ENCODE measurements around the gene RAPGEF1.
"Not testable (repeated sequence)": the region's sequence is repeated elsewhere in the genome, so short reads cannot be mapped to it uniquely, and the experiment has no call there.

DNA sequence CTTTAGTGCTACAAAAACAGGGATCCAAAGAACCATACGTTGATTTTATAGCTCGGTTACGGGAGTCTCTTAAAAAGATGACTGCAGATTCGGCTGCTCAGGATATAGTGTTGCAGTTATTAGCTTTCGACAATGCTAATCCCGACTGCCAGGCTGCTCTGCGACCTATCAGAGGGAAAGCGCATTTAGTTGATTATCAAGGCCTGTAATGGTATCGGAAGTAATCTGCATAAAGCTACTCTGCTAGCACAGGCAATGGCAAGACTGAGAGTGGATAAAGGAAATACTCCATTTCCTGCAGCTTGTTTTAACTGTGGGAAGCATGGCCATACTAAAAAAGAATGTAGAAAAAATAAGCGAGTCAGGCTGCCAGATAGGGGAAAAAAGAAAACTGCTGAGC lies 58.0 kb downstream of the RAPGEF1 start:
- TF ChIP-seq, protein P1, sequence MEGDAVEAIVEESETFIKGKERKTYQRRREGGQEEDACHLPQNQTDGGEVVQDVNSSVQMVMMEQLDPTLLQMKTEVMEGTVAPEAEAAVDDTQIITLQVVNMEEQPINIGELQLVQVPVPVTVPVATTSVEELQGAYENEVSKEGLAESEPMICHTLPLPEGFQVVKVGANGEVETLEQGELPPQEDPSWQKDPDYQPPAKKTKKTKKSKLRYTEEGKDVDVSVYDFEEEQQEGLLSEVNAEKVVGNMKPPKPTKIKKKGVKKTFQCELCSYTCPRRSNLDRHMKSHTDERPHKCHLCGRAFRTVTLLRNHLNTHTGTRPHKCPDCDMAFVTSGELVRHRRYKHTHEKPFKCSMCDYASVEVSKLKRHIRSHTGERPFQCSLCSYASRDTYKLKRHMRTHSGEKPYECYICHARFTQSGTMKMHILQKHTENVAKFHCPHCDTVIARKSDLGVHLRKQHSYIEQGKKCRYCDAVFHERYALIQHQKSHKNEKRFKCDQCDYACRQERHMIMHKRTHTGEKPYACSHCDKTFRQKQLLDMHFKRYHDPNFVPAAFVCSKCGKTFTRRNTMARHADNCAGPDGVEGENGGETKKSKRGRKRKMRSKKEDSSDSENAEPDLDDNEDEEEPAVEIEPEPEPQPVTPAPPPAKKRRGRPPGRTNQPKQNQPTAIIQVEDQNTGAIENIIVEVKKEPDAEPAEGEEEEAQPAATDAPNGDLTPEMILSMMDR (IDR thresholded peaks at IDR 0.05) = not testable (repeated sequence)
- TF ChIP-seq POLR2A, POLR2AphosphoS5 (IDR thresholded peaks at IDR 0.05): not testable (repeated sequence)
